Heart left ventricle (tissue), 13 donors: Measurements from ENCODE around the gene EIF4E2.

Source experiments
- POLR2A ChIP-seq, 2 donors: fragments of 450-650 bp; IDR thresholded peaks; one replicate each; pipeline ENCODE4 v1.6.1; 2017; ENCODE audit warnings: antibody characterized with exemption in 2 of 2, mild to moderate bottlenecking in 2 of 2, moderate library complexity in 2 of 2
- TF ChIP-seq, protein P1 (sequence below), 12 donors: fragments of 200-600 bp; sonication (generic) in 4 of 12; IDR thresholded peaks; one replicate each; pipeline versions ENCODE4 v1.5.0 to v1.8.0; 2018 to 2022; ENCODE audit warnings: antibody characterized with exemption in 12 of 12, mild to moderate bottlenecking in 5 of 12
- donor health status: ischemic (EF 13 %, LVEDD 7.1; RV severe dilation, severe dysfunction).
- donor health status: DM: no; HTN: yes; CAD: no.
- donor health status: DM: no; HTN: no; CAD: no.
- donor health status: ischemic (EF 25% LVEDD 6.9; RV normal size, moderate dysfunction).
- donor health status: ischemic (EF 25% LVEDD 5.7; RV mildly dilated, moderate dysfunction).
- donor health status: ischemic (EF 35%, LVEDD 5.7; RV mildly dilated, moderate dysfunction).
- donor health status: nonischemic (EF 11% LVEDD 7.7; RV severe dilation, severe dysfunction).
- donor health status: DM: yes; HTN: yes; CAD: no.
- donor health status: PGD.
- donor health status: ischemic (EF 29% LVEDD 5.4; RV normal size, mild dysfunction).
- donor health status: nonischemic (EF 23%, LVEDD 6.1; RV moderate dilation, normal function).

DNA sequence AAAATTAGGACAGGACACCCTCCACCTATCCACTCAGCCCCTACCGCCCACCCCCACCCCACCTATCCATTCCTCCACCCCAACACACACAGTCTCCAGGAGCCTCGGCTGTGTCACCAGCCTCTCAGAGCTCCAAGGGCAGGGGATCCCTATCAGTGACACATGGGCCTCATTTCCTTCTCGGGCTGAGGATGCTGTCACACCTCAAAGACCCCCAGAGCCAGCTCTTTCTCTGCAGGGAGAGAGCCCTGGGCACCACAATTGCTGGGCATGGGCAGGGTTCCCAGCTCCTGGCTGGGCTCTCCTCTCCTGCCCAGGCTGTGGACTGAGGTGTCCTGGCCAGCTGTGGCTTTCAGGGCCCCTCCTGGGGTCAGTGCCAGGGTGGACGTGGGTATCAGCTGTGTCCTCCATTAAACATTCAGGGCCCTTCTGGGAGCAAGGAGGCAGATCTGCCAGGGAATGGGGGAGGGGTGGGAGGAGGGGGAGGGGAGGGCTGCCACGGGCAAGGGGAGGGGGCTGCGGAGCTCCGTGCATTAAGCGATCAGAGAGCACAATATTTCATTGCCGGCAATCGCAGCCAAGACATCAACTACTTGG lies 48.6 kb upstream of the EIF4E2 start:
- TF ChIP-seq, protein P1, sequence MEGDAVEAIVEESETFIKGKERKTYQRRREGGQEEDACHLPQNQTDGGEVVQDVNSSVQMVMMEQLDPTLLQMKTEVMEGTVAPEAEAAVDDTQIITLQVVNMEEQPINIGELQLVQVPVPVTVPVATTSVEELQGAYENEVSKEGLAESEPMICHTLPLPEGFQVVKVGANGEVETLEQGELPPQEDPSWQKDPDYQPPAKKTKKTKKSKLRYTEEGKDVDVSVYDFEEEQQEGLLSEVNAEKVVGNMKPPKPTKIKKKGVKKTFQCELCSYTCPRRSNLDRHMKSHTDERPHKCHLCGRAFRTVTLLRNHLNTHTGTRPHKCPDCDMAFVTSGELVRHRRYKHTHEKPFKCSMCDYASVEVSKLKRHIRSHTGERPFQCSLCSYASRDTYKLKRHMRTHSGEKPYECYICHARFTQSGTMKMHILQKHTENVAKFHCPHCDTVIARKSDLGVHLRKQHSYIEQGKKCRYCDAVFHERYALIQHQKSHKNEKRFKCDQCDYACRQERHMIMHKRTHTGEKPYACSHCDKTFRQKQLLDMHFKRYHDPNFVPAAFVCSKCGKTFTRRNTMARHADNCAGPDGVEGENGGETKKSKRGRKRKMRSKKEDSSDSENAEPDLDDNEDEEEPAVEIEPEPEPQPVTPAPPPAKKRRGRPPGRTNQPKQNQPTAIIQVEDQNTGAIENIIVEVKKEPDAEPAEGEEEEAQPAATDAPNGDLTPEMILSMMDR (IDR thresholded peaks at IDR 0.05), result no peak
- no peak for TF ChIP-seq POLR2A (IDR thresholded peaks at IDR 0.05)
